HAP-1 (cell line): ENCODE results near the gene RAD9A.
A peak's percentile ranks its signal among the peaks of the same experiment; 100 is the strongest.

Source experiments
- DNase-seq, 2 experiments: peaks; one replicate each; pipeline ENCODE4 v3.0.0-alpha.2; 2016 to 2020; ENCODE audit warnings: low spot score in 2 of 2
- H3K27me3 ChIP-seq: fragments of 250-450 bp; sonication (Bioruptor Pico); 2 replicates; pipeline ENCODE4 v1.5.1; 2020; ENCODE audit warnings: low read depth, mild to moderate bottlenecking, moderate library complexity
- H3K36me3 ChIP-seq: fragments of 250-450 bp; sonication (Bioruptor Pico); replicated peaks from 2 replicates; pipeline ENCODE4 v1.5.1; 2020; ENCODE audit warnings: mild to moderate bottlenecking
- H3K4me1 ChIP-seq: fragments of 250-450 bp; sonication (Bioruptor Pico); 2 replicates; pipeline ENCODE4 v1.5.1; 2020; ENCODE audit warnings: mild to moderate bottlenecking
- H3K4me3 ChIP-seq: fragments of 250-450 bp; sonication (Bioruptor Pico); 2 replicates; pipeline ENCODE4 v1.5.1; 2020; ENCODE audit warnings: mild to moderate bottlenecking, moderate library complexity
- H3K9me3 ChIP-seq: fragments of 250-450 bp; sonication (Bioruptor Pico); 2 replicates; pipeline ENCODE4 v1.5.1; 2020; ENCODE audit warnings: mild to moderate bottlenecking, moderate library complexity
- in situ Hi-C: fragments of 300-500 bp; cut with MboI; formaldehyde crosslinking; loops from 3 replicates; pipeline ENCODE4 v1.14.3; 2020; ENCODE audit warnings: low sequenced_read_pairs, inconsistent platforms, mixed read lengths

The RAD9A gene

DNA sequence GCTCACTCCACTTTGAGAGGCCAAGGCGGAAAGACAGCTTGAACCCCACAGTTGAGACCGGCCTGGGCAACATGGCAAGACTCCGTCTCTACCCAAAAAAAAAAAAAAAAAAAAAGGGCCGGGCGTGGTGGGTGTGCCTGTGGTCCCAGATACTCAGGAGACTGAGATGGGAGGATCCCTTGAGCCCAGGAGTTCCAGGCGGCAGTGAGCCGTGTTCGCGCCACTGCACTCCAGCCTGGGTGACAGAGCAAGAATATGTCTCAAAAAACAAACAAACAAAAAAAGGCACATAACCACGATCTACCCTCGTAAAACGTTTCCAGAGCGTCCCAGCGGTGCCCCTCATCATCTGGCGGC is 861 bp upstream of the RAD9A start:
- H3K4me1 ChIP-seq: no peaks in the 10 kb centered on the region; the same call in 1 of the 2 replicates
- no peak for DNase-seq
- no peaks in the 10 kb centered on the region for H3K9me3 ChIP-seq
- H3K27me3 ChIP-seq: no peaks in the 10 kb centered on the region
- in situ Hi-C loops: no loop called here
- H3K4me3 ChIP-seq: peak overlapping the region; percentile 67
- H3K36me3 ChIP-seq: peaks cover 16% of the 10 kb centered on the region

DNA sequence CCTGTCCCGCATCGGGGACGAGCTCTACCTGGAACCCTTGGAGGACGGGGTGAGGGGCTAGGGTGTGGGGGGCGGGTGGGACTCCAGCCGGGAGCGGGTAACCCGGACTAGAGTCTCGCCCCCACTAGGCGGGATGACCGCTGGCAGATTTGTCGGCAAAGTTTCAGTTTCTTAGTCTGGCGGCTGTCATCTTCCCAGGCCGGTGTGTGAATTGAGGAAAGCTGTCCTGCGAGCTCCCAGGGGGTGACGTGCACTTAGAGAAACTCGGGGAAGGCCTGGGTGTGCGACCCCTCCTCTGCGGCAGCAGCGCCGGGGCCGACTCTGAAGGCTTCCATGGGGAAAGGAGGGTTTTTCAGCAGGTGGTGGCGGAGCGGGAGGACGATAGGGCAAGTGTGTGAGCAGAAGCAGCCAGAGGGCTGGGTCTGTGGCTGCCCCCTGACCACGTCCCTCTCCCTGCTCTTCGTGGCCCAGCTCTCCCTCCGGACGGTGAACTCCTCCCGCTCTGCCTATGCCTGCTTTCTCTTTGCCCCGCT is 463 bp downstream of the RAD9A start:
- DNase-seq: no peak
- no peaks in the 10 kb centered on the region for H3K9me3 ChIP-seq
- no peaks in the 10 kb centered on the region; the same call in 1 of the 2 replicates for H3K4me1 ChIP-seq
- H3K36me3 ChIP-seq: peaks cover 28% of the 10 kb centered on the region
- H3K4me3 ChIP-seq: peak overlapping the region; percentile 67
- in situ Hi-C loops: no loop called here
- no peaks in the 10 kb centered on the region for H3K27me3 ChIP-seq

DNA sequence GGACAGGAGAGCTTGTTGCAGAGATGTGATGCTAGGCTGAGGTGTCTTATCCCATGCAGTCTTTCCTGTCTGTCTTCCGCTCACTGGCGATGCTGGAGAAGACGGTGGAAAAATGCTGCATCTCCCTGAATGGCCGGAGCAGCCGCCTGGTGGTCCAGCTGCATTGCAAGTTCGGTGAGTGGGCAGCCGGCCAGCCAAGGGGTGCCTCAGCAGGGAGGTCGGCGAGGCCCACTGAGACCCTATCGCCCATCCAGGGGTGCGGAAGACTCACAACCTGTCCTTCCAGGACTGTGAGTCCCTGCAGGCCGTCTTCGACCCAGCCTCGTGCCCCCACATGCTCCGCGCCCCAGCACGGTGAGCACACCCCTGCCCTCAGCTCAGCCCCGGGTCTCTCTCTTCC is 1.7 kb downstream of the RAD9A start:
- no peaks in the 10 kb centered on the region for H3K9me3 ChIP-seq
- no peak overlapping the region for H3K4me3 ChIP-seq
- DNase-seq: no peak
- H3K27me3 ChIP-seq: no peaks in the 10 kb centered on the region
- in situ Hi-C loops: no loop called here
- H3K36me3 ChIP-seq: peaks cover 40% of the 10 kb centered on the region
- no peaks in the 10 kb centered on the region; the same call in 1 of the 2 replicates for H3K4me1 ChIP-seq

DNA sequence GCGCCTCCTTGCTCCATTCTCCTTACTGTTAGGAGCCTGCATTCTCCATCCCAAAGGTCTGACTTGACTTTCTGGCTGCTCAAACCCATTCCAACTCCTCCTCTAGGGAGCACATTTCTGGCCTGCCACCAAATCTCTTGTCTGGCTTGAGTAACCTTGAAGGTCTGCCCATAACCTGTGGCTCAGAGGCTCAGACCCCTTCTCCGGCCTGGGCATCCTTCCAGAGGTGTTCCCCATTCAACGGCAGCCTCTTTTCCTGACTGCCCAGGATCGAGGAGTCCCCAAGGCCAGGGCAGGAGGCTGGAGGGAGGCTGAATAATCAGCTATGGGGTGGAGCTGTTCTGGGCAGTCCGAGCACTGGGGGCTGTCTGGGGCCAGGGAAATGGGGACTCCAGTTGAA is 2.2 kb downstream of the RAD9A start:
- in situ Hi-C loops: no loop called here
- Histone ChIP-seq H3K27me3 (no peaks in the 10 kb centered on the region), H3K4me3 (no peak overlapping the region), H3K36me3 (peaks cover 45% of the 10 kb centered on the region), H3K9me3 (no peaks in the 10 kb centered on the region), H3K4me1 (no peaks in the 10 kb centered on the region; the same call in 1 of the 2 replicates)
- no peak for DNase-seq

DNA sequence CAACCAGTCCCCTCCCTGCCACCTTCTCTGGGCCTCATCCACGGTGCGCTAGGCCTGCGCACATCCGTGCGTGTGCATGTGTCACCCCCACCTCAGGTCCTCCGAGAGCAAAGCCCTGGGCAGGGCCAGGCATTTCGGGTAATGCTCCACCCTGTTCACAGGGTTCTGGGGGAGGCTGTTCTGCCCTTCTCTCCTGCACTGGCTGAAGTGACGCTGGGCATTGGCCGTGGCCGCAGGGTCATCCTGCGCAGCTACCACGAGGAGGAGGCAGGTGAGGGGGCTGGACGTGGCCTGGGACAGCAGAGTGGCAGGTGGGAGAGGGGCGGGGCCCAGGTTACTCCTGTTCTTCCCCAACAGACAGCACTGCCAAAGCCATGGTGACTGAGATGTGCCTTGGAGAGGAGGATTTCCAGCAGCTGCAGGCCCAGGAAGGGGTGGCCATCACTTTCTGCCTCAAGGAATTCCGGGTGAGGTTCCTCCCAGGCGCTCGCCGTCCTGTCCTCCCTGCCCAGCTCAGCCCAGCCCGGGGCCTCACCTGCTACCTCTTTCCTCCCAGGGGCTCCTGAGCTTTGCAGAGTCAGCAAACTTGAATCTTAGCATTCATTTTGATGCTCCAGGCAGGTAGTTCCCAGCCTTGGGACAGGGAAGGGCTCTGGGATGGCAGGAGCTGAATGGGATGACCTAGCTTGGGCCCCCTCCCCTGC is 3.9 kb downstream of the RAD9A start:
- in situ Hi-C loops: no loop called here
- H3K9me3 ChIP-seq: no peaks in the 10 kb centered on the region
- no peak for DNase-seq
- H3K4me3 ChIP-seq: no peak overlapping the region
- peaks cover 61% of the 10 kb centered on the region for H3K36me3 ChIP-seq
- peaks cover 5% of the 10 kb centered on the region for H3K4me1 ChIP-seq
- no peaks in the 10 kb centered on the region for H3K27me3 ChIP-seq

DNA sequence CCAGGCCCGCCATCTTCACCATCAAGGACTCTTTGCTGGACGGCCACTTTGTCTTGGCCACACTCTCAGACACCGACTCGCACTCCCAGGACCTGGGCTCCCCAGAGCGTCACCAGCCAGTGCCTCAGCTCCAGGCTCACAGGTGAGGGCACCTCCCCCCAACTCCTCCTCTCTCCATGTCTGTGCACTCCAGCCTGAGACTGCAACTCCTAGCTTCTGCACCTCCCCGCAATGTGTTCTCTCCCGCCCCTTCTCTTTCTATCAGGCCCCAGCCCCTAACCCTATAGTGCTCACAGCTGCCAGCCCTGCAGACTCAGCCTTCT is 4.4 kb downstream of the RAD9A start:
- in situ Hi-C loops: no loop called here
- DNase-seq: no peak
- H3K9me3 ChIP-seq: no peaks in the 10 kb centered on the region
- H3K36me3 ChIP-seq: peaks cover 61% of the 10 kb centered on the region
- no peak overlapping the region for H3K4me3 ChIP-seq
- peaks cover 7% of the 10 kb centered on the region for H3K4me1 ChIP-seq
- no peaks in the 10 kb centered on the region for H3K27me3 ChIP-seq

DNA sequence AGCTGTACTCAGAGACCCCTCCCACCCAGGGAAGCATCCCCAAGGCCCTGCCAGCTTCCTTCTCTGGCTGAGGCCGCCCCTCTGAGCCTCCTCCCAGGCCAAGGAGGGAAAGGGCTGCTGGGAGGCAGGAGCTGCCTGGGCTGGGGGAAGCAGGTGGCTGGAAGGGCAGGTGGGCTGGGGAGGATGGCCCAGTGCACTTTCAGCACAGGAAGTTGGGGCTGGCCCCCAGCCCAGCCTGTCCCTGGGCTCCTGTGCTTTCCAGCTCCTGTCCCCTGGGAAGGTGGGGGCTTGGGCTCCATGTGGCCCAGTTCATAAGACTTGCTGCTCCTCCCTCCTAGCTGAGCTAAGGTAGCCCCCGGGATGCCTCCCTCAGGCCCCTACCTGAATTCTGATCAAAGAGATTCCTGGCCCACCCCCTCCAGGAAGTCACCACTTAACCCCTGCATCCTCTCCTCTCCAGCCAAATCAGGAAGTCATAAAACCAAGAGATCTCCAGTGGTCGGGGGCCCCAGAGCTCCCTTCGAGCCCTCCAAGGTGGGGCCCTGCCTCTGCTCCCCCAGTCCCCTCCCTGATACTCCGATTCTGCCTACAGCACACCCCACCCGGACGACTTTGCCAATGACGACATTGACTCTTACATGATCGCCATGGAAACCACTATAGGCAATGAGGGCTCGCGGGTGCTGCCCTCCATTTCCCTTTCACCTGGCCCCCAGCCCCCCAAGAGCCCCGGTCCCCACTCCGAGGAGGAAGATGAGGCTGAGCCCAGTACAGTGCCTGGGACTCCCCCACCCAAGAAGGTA is 5.0 kb downstream of the RAD9A start:
- no peaks in the 10 kb centered on the region for H3K27me3 ChIP-seq
- H3K4me3 ChIP-seq: no peak overlapping the region
- no peaks in the 10 kb centered on the region for H3K9me3 ChIP-seq
- H3K36me3 ChIP-seq: peaks cover 61% of the 10 kb centered on the region
- in situ Hi-C loops: no loop called here
- peaks cover 7% of the 10 kb centered on the region for H3K4me1 ChIP-seq
- DNase-seq: no peak

DNA sequence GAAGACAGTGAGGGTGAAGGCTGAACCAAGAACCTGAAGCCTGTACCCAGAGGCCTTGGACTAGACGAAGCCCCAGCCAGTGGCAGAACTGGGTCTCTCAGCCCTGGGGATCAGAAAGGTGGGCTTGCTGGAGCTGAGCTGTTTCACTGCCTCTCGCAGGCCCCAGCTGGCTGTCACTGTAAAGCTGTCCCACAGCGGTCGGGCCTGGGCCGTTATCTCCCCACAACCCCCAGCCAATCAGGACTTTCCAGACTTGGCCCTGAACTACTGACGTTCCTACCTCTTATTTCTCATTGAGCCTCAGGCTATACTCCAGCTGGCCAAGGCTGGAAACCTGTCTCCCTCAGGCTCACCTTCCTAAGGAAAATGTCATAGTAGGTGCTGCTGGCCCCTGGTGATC is 5.8 kb downstream of the RAD9A start:
- in situ Hi-C loops: no loop called here
- DNase-seq: no peak

DNA sequence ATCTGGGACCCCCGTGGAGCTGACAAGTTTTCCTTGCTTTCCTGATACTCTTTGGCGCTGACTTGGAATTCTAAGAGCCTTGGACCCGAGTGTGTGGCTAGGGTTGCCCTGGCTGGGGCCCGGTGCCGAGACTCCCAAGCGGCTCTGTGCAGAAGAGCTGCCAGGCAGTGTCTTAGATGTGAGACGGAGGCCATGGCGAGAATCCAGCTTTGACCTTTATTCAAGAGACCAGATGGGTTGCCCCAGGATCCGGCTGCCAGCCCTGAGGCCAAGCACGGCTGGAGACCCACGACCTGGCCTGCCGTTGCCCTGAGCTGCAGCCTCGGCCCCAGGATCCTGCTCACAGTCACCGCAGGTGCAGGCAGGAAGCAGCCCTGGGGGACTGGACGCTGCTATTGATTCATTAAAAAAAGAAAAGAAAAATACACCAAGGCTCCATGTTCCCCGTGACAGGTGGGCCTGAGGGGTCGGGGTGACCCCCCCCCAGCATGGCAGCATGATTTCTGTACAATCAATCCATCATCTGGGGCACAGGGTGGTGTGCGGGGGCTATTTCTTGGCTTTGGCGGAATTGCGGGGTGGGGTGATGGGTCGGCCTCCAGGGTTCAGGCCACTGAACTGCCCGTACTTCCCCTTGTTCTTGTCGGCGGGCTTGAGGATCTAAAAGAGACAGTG is 6.3 kb downstream of the RAD9A start:
- in situ Hi-C loops: no loop called here
- Histone ChIP-seq H3K27me3 (no peaks in the 10 kb centered on the region), H3K4me1 (peaks cover 13% of the 10 kb centered on the region), H3K36me3 (peaks cover 61% of the 10 kb centered on the region), H3K9me3 (no peaks in the 10 kb centered on the region), H3K4me3 (no peak overlapping the region)
- no peak for DNase-seq

More for the DNA sequence above, 5.8 kb downstream of the RAD9A start:
- Histone ChIP-seq H3K36me3 (peaks cover 61% of the 10 kb centered on the region), H3K4me1 (peaks cover 13% of the 10 kb centered on the region), H3K27me3 (no peaks in the 10 kb centered on the region), H3K4me3 (no peak overlapping the region), H3K9me3 (no peaks in the 10 kb centered on the region)

DNA sequence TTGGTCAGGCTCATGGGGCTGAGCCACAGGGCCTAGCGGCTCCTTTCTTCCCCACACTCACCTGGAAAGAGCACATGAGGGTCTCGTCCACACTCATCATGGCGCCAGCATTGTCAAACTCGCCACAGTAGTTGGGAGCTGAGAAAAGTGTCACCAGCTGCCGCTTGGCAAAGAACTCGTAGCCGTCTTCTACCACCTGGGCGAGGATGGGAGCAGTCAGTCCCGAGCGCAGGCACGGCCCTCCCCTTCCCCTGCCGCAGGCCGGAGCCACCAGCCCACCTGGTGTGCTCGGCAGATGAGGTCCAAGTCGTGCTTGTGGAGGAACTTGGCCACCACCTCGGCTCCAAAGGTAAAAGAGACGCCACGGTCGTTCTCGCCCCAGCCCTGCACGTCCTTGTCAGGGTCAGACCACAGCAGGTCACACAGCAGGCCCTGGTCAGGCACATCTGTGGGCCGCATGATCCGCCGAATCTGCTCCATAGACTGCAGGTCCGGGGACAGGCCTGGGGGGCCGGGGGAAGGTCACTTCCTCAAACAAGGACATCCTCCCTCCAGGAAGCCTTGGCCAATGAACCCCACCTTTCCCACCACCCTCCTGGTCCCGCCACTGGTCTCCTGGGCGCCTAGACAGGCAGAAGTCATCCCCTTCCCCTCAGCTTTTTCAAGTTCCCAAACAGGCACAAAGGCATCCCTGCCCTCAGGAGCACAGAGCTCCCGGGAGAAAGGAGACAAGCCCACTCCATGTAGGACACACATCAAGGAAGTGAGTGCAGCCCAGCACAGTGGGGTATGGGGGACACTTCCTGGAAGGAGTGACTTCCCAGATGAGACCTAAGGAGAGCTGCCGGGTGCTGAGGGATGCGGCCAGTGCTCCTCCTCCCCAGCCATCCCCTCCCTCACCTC is 7.1 kb downstream of the RAD9A start:
- DNase-seq: no peak
- in situ Hi-C loops: no loop called here
- Histone ChIP-seq H3K36me3 (peaks cover 54% of the 10 kb centered on the region), H3K9me3 (no peaks in the 10 kb centered on the region), H3K4me3 (no peak overlapping the region), H3K4me1 (peaks cover 13% of the 10 kb centered on the region), H3K27me3 (no peaks in the 10 kb centered on the region)

DNA sequence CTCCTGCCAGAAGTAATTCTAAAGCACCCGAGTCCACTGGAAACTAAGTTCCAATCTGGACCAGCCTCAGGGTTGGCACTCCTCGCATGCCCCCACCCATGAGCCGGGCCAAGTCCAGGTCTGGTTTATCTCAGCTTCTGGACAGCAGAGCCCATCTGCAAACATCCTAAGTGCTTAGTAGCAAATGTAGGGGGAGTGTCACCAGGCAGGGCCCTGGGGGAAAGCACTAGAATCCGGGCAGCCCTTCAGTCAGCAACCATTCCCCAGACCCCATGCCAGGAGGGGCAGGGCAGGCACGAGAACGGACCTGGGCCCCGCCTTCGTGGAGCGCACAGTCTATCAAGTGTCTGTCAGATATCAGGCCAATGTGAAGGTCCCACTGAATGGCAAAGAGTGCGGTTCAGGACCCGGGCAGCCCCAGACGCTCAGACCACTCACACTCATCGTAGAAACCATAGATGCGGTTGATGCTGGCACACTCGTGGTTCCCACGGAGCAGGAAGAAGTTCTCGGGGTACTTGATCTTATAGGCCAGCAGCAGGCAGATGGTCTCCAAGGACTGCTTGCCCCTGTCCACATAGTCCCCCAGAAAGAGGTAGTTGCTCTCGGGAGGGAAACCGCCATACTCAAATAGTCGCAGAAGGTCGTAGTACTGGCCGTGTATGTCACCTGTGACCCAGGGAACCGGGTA is 8.6 kb downstream of the RAD9A start:
- no peaks in the 10 kb centered on the region for H3K9me3 ChIP-seq
- in situ Hi-C loops: no loop called here
- peaks cover 51% of the 10 kb centered on the region for H3K36me3 ChIP-seq
- H3K27me3 ChIP-seq: no peaks in the 10 kb centered on the region
- H3K4me3 ChIP-seq: peak overlapping the region; percentile 87
- H3K4me1 ChIP-seq: peaks cover 13% of the 10 kb centered on the region
- DNase-seq: peak; percentile 44 to 64

DNA sequence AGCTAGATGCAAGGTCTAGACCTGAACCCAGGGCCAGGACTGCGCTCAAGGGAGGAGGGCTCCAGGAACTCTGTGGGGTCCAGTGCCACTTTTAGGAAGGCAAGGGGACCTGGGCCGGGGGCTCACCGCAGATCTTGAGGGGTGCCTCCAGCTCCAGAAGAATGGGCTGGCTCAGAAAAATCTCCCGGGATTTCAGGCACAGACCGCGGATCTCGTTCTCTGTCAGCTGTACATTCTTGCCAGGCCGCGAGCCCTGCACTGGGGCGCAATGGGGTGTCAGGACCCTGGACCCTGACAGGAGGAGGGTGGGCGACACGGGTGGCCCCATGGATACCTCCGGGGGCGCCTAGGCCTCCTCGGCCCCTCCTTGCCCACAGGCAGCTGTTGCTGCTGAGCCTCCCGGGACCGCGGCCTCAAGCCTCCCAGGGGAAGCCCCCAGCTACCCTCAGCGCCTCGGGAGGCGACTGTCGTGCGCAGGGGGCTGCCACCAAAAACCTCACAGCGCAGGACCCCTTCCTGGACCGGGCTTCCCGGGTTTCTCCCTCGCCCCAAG is 9.2 kb downstream of the RAD9A start:
- peak overlapping the region; percentile 87 for H3K4me3 ChIP-seq
- H3K4me1 ChIP-seq: peaks cover 13% of the 10 kb centered on the region
- in situ Hi-C loops: no loop called here
- H3K36me3 ChIP-seq: peaks cover 45% of the 10 kb centered on the region
- H3K9me3 ChIP-seq: no peaks in the 10 kb centered on the region
- no peak for DNase-seq
- H3K27me3 ChIP-seq: no peaks in the 10 kb centered on the region
